ENCODE measurements around the gene C2orf66.

C2orf66 gene

GRCh38 chr2:196758474-196759377 lies 50.4 kb downstream of the C2orf66 start:
- DNase-seq, result no peak
